Neuron (in vitro differentiated cells): Measurements from ENCODE around the gene PHOSPHO1.
A peak's percentile ranks its signal among the peaks of the same experiment; 100 is the strongest.

Source experiments
- H2AFZ ChIP-seq: one replicate; pipeline ENCODE4 v1.6.1; 2013; ENCODE audit warnings: low read depth, mild to moderate bottlenecking, inconsistent platforms, low read length, moderate library complexity
- H3K27me3 ChIP-seq: one replicate; pipeline ENCODE4 v1.6.1; 2013; ENCODE audit warnings: low read length; ENCODE audit not compliant: insufficient read depth
- H3K36me3 ChIP-seq: one replicate; pipeline ENCODE4 v1.6.1; 2013; ENCODE audit warnings: low read length; ENCODE audit not compliant: insufficient read depth
- H3K4me1 ChIP-seq: one replicate; pipeline ENCODE4 v1.6.1; 2013; ENCODE audit warnings: low read length; ENCODE audit not compliant: insufficient read depth
- H3K4me3 ChIP-seq: 2 replicates; pipeline ENCODE4 v1.5.1; 2013; ENCODE audit warnings: mild to moderate bottlenecking, low read length, moderate library complexity
- H3K9me3 ChIP-seq: one replicate; pipeline ENCODE4 v1.6.1; 2013; ENCODE audit warnings: low read length

The PHOSPHO1 gene

DNA sequence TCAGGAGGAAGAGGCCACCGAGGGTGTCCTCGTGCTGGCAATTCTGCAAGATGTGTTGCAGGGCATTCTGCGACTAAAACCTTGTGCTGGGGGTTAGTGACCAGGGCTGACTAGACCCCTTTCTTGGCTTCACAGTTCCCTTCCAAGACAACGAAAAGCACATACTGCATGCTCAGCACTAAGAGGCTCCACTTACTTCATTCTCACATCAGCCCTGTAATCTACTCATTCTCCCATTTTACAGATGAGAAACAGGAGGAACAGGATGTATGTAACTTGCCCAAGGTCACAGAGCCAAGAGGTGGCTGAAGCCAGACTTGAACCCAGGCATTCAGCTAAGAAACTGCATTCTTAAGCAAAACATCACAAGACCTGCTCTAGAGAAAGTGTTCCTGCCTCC lies 5.3 kb upstream of the PHOSPHO1 start:
- Histone ChIP-seq H3K36me3 (no peaks in the 10 kb centered on the region), H3K27me3 (peaks cover 15% of the 10 kb centered on the region), H3K9me3 (no peaks in the 10 kb centered on the region), H2AFZ (no peak overlapping the region), H3K4me3 (no peak overlapping the region), H3K4me1 (peaks cover 3% of the 10 kb centered on the region)

DNA sequence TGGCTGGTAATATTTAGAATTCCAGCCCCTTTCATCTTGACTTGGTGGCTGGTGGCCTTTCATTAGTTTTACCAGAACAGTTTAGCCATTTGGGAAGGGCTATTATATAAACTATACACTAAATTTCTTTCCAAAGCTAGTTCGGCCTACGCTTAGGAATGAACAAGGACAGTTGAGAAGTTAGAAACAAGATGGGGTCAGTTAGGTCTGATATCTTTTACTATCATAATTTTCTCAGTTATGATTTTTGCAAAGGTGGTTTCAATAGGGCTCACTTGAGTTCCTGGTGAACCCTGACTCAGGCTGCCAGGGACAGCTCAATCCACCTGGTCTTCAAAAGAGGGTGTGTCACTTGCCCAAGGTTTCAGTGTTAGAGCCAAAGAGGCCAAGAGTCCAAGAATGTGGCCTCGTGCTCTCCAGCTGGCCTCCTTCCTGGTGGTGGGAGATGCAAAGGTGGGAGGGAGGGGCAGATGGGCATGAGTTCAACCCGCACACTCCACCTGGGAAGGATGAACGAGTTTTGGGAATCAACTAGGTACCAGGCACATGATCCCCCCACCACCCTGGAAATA lies 4.0 kb upstream of the PHOSPHO1 start:
- Histone ChIP-seq H3K36me3 (no peaks in the 10 kb centered on the region), H3K27me3 (peaks cover 19% of the 10 kb centered on the region), H3K4me3 (no peak overlapping the region), H3K4me1 (peaks cover 9% of the 10 kb centered on the region), H3K9me3 (no peaks in the 10 kb centered on the region), H2AFZ (no peak overlapping the region)

DNA sequence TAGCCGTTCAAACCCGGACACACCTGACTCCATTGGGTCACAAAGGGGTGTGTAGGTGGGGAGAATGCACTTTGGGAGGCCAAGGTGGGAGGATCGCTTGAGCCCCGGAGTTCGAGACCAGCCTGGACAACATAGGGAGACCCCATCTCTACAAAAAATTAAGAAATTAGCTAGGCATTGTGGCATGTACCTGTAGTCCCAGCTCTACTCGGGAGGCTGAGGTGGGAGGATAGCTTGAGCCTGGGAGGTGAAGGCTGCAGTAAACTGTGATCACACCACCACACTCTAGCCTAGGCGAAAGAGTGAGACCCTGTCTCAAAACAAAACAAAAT lies 942 bp upstream of the PHOSPHO1 start:
- H3K4me3 ChIP-seq: no peak overlapping the region
- H3K27me3 ChIP-seq: peaks cover 37% of the 10 kb centered on the region
- H3K9me3 ChIP-seq: no peaks in the 10 kb centered on the region
- H3K4me1 ChIP-seq: peaks cover 9% of the 10 kb centered on the region
- no peak overlapping the region for H2AFZ ChIP-seq
- H3K36me3 ChIP-seq: no peaks in the 10 kb centered on the region

DNA sequence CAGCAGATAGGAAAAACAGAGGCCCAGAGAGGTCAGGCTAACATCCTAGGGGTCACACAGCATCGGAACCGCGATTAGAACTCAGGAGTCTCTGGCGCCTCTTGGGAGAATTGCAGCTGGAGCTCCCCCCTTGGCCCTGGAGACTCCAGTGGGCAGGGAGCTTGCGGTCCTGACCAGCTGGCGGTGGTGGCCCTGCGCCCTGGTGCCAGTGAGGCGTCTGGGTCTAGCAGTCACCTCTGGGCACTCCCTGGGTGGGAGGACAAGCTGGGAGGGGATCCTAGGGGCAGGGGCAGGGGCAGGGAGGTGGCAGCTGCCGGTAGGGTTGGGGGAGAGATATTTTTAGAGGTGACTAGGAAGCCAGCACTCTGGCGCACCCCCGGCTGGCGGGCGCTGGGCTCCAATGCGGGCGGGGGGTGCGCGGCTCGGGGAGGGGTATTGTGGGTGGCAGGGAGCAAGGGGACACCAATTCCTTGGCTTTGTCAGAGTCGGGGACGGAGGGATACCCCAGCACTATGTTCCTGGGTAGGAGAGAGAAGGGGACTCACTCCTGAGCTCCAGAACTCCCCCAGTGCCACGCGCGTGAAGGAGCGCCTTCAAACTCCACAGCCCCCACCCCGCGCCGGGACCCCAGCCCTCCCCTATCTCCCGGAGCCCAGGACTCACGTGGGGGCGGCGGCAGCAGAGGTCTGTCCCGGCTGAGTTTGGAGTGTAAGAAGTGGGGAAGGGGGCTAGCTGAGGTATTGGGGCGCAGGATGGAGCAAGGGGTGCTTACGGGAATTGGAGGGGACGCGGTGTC lies 584 bp downstream of the PHOSPHO1 start:
- peak overlapping the region; percentile 54 for H3K4me3 ChIP-seq
- peak overlapping the region; percentile 64 for H2AFZ ChIP-seq
- no peaks in the 10 kb centered on the region for H3K36me3 ChIP-seq
- H3K4me1 ChIP-seq: peaks cover 9% of the 10 kb centered on the region
- peaks cover 48% of the 10 kb centered on the region for H3K27me3 ChIP-seq
- H3K9me3 ChIP-seq: no peaks in the 10 kb centered on the region

DNA sequence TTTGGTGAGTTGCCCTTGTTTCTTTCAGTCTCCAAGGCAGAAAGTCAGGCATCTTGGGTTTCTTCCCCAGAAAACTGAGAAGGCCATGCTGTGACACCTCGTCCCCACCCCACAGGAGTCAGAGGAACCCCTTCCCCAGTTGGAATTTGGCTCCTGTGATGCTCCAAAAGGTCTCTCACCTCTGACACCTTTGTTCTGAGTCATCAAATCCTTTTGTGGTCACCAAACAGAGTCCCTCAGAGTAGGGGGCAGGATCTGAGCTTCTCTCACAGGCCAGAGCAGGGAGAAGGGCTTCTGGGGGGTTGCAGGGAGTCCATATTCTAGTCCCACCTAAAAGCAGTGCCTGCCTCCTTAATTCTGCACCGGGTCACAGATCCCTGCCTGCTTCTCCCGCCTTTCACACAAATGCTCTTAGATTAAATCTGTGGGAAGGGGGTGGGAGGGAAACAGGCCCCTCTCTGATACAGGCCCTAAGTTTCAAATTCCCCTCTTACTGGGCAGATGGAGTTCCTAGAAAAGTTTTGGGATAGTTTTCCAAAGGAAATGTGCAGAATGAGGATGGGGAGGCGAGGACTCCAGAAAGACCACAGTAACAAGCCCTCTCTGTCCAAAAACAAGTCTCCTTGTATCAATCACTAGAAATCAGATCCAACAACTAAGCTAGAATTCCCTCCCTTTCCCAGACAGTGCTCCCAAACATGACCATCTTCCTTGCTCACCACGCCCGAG lies 1.3 kb downstream of the PHOSPHO1 start:
- peaks cover 9% of the 10 kb centered on the region for H3K4me1 ChIP-seq
- H3K36me3 ChIP-seq: no peaks in the 10 kb centered on the region
- no peaks in the 10 kb centered on the region for H3K9me3 ChIP-seq
- H3K27me3 ChIP-seq: peaks cover 56% of the 10 kb centered on the region
- H2AFZ ChIP-seq: no peak overlapping the region
- no peak overlapping the region for H3K4me3 ChIP-seq

DNA sequence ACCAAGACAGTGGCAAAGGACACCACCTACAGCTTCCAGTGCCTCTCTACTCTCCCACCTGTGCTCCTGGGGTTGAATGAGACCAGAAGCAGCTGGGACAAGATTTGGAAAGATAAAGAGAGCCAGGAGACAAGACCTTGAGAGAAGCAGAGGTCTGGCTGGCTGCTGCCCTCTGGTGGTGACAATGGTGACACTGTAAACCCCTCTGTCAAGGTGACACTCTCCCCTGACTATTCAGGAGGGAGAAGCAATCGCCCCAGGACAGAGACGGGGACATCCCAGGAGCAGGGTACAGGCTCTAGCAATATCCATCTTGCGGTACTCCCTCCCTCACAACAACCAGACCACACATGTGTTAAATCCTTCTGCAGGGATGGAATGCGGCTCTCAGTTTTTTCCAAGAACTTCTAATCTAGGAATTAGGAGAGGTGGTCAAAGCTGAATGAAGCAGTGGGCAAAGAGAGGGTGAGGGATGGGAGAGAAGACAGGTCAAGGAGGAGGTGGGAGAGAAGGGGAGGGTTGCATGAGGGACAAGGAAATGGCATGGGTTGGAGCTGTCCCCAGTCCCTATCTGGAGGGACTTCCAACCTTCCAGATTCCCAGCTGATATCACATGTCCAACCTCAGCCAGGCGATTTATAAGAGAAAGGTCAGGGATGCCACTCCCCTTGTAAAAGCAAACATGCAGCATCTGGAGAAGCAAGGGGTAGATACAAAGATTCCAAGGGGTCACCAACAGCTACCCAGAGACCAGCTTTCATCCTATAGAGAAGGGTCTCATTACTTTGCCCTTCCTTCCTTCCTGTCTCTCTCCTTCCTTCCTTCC lies 2.9 kb downstream of the PHOSPHO1 start:
- H2AFZ ChIP-seq: no peak overlapping the region
- no peaks in the 10 kb centered on the region for H3K36me3 ChIP-seq
- H3K4me3 ChIP-seq: no peak overlapping the region
- no peaks in the 10 kb centered on the region for H3K9me3 ChIP-seq
- peaks cover 9% of the 10 kb centered on the region for H3K4me1 ChIP-seq
- H3K27me3 ChIP-seq: peaks cover 71% of the 10 kb centered on the region

DNA sequence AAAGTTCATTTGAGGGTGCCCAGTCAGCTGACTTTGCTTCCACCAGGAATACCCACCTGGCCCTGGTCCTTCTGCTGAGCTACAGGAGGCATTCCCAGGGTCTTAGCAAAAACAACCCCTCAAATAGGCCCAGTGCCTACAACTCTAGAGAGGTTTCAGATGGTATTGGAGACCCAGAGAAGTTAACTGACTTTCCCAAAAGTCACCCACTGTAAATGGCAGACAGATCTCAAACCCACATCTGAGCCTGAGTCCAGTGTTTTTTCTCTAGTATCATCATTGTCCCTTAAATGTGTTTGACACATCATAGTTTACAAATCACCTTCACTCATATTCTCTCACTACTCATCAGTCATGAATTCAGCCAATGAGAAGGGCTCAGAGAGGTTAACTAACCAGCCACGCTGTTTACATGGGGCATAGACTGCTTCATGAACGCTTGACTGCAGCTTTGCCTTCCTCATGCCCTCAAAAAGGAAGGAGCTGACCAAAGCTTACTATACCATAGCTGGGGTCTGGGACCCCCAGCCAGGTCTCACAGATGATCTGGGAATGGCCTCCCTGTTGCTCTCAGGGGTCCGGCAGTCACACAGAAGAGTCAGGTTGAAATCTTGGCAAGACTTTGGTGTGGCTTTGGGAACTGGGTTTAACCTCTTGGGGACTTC lies 3.7 kb downstream of the PHOSPHO1 start:
- H3K4me3 ChIP-seq: no peak overlapping the region
- peaks cover 79% of the 10 kb centered on the region for H3K27me3 ChIP-seq
- H3K9me3 ChIP-seq: no peaks in the 10 kb centered on the region
- no peak overlapping the region for H2AFZ ChIP-seq
- H3K4me1 ChIP-seq: peaks cover 9% of the 10 kb centered on the region
- H3K36me3 ChIP-seq: no peaks in the 10 kb centered on the region

DNA sequence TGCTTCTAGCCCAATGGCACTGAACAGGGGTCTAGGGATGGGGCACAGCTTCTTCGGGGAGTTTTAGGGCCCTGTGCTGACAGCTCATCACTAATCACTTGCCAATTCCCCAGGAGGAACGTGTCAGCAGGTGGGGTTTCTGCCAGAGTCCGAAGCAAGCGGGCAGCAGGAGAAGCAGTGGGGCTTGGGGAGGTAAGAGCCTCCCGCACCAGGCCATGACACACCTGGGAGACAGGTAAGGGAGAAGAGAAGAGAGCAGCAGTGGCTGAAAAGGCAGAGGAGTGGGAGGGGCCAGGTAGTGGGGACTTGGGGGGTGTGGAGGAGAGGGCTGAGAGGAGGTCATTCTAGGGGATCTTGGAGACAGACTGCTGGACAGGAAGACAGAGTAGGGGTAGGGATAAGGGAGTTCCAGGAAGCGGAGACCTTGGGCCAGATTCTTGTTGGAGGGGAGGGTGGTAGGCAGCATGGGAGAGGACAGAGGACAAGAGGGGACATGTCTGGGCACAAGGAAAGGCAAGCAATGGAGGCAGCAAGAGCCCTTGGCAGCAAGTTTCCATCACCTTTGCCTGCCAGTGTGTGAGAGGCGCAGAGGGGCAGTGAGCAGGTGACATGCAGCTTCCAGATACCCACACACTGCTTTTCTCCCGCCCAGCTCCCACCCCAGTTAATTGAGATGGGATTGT lies 4.9 kb downstream of the PHOSPHO1 start:
- no peak overlapping the region for H3K4me3 ChIP-seq
- no peak overlapping the region for H2AFZ ChIP-seq
- peaks cover 69% of the 10 kb centered on the region for H3K27me3 ChIP-seq
- no peaks in the 10 kb centered on the region for H3K9me3 ChIP-seq
- peaks cover 4% of the 10 kb centered on the region for H3K4me1 ChIP-seq
- H3K36me3 ChIP-seq: no peaks in the 10 kb centered on the region

DNA sequence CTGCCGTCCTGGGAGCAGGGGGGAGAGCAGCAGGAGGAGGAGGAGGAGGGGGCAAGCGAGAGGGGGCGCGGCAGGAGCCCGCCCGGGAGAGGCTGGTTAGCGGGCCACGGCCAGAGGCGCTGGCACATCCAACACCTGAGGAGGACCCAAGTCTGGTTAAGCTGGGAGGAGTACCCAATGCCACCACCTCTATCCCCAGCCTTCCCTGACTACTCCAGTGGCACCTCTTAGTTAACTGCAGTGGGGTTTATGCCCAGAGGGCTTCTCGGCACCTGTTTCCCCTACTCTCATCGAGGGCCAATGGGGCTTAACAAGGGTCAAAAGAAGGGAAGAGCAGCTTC lies 5.6 kb downstream of the PHOSPHO1 start:
- no peaks in the 10 kb centered on the region for H3K4me1 ChIP-seq
- no peaks in the 10 kb centered on the region for H3K9me3 ChIP-seq
- H3K27me3 ChIP-seq: peaks cover 69% of the 10 kb centered on the region
- no peaks in the 10 kb centered on the region for H3K36me3 ChIP-seq
- no peak overlapping the region for H3K4me3 ChIP-seq
- no peak overlapping the region for H2AFZ ChIP-seq

DNA sequence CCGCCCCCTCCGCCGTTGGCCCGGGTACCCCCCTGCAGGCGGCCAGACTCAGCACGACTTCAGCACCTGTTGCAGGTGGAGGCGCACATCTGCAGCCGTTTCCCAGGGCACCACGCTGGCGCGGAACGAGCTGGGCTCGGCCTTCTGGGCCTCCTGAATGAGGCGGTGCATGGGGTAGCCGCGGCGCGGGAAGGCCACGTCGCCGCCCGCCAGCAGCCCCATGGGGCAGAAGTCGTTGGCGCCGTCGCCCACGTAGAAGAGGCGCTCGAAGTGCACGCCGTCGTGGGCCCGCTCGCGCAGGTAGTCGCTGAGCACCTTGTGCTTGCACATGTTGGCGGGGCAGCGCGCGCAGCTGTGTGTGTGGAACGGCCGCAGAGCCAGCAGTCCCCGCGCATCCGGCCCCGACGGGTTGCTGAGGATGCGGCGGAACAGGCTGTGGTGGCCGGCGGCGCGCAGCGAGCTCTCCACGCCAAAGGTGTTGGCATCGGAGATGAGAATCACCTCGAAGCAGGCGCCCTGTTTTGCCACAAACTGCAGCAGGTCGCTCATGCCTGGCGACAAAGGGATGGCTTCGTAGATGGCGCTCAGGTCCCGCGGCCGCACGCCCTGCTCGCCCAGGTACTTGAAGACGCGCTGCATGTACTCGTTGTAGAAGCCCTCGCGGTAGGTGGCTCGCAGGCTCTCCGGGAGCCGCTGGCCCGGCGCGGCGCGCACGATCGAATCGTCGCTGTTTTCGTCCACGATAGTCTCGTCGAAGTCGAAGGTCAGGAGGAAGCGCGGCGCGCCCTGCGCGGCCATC lies 6.2 kb downstream of the PHOSPHO1 start:
- H3K27me3 ChIP-seq: peaks cover 64% of the 10 kb centered on the region
- H3K36me3 ChIP-seq: no peaks in the 10 kb centered on the region
- H3K4me3 ChIP-seq: no peak overlapping the region

DNA sequence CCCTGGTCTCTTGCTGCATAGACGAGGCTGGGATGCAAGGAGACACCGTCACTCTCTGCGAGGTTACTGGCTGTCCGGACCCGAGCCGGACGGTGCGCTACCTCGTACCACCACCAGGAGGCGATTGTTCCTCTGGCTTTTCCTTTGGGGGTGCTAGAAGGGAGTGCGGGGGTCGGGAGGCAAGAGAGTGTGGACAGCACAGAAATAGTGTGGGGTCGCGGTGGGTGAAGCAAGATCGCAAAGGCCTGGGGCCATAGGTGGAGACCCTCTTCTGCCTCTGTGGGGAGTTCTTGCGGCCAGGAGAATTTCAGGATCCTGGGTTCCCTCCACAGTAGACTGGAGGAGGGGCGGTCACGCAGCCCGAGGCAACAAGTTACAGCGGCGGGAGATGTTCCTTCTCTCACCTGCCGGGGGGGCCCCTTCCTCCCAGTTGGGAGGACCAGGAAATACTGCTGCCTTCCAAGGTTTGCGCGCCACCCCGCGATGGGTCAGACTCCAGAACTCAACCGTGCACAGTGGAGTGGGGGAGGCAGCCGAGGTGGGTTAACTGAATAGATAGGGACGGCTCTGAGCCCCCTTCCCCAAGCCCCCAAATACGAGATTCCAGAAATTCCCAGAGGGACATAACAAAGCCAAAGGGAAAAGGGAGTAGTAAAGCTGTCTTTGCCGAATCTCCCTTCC lies 6.9 kb downstream of the PHOSPHO1 start:
- peaks cover 59% of the 10 kb centered on the region for H3K27me3 ChIP-seq

More for the DNA sequence above, 6.2 kb downstream of the PHOSPHO1 start:
- Histone ChIP-seq H3K4me1 (no peaks in the 10 kb centered on the region), H3K9me3 (no peaks in the 10 kb centered on the region), H2AFZ (no peak overlapping the region)

More for the DNA sequence above, 6.9 kb downstream of the PHOSPHO1 start:
- no peak overlapping the region for H3K4me3 ChIP-seq
- H2AFZ ChIP-seq: no peak overlapping the region
- no peaks in the 10 kb centered on the region for H3K9me3 ChIP-seq
- H3K36me3 ChIP-seq: no peaks in the 10 kb centered on the region
- H3K4me1 ChIP-seq: no peaks in the 10 kb centered on the region
